ENCODE data around the gene ALDOA.

The ALDOA gene

DNA sequence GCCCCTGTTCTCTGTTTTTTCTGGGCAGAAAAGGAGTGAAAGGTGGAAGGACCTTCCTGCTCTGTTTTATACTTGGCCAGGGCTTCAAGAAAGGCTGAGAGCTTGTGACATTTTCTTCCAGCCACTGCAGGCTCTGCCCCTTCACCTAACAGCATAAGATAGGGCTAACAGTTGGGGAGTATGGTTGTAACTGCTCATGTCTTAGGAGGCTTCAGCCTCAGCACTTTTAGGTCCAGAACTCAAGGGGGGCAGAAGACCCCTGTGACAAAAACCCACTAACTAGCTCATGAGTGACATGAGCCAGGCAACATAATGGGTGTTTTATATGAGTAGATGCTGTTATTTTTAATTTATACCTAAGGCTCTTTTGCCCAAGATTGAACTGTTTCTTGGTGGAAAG, 4.9 kb downstream of the ALDOA start:
- no peak for DNase-seq

DNA sequence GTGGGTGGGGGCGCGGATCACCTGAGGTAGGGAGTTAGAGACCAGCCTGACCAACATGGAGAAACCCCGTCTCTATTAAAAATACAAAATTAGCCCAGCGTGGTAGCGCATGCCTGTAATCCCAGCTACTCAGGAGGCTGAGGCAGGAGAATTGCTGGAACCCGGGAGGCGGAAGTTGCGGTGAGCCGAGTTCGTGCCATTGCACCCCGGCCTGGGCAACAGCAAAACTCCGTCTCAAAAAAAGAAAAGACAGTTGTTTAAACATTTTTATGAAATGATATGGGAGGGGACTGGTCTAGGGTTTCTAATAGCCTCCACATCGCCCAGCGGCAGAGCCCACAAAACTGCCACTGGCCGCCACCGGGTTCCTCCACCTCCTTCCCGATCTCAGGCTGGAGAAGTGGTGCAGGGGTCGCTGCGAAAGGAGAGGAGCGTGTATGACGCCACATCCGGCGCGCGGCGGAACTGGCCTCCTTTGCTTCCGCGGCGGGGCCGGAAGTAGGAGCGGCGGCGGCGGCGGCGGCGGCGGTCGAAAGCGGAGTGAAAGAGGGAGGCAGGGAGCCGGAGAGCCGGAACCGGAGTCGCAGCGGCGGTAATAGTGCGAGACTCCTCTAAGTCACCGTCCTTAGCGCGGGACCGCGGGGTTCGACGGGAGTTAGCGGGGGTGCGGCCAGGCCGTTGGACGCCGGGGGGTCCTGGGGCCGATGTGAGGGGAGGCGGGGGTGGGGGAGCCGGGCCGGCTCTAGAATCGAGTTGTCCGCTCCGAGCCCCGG, 10.1 kb downstream of the ALDOA start, which contains the start of gene PPP4C:
TSS of gene PPP4C (plus strand) at position 492 of the 773 bp plus-strand sequence. CDS start 384 bp downstream, outside the sequence.
- DNase-seq, result peak; percentile 46

DNA sequence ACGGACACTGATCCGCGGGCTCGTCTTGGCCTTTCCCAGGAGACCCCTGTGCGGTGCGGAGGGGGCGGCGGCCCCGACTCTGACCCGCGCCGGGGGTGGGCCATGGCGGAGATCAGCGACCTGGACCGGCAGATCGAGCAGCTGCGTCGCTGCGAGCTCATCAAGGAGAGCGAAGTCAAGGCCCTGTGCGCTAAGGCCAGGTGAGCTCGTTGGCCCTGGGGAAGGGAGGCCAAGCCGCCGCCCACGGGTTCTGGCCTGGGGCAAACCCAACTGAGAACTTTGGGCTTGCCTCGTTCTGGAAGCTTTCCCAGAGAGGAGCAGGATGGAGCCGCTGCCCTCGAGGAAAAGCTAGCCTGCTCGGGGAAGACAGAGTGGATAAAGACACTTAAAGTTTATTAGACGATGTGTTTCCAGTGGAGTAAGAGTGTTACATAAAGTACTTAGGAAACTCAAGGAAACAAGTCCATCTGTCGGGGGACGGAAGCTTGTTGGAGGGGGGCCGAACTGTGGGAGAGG, 10.8 kb downstream of the ALDOA start:
- DNase-seq, result no peak

DNA sequence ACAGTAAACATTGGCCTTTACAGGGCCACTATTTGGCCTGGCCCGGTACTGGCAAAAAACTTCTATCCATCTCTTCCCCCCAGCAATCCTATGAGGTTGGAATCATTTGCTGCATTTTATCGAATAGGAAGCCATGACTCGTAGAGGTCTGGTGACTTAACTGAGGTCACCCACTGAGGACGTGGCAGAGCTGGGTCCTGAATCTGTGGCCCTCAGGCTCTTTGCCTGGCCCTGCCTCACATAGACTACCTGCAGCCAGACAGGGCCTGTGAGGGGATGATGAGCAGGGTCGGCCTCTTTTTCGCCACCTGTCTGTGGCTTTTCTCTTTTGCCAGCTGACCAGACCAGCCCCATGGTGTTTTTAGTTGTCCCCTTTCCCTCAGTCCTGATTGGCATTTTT, 12.1 kb downstream of the ALDOA start:
- no peak for DNase-seq

DNA sequence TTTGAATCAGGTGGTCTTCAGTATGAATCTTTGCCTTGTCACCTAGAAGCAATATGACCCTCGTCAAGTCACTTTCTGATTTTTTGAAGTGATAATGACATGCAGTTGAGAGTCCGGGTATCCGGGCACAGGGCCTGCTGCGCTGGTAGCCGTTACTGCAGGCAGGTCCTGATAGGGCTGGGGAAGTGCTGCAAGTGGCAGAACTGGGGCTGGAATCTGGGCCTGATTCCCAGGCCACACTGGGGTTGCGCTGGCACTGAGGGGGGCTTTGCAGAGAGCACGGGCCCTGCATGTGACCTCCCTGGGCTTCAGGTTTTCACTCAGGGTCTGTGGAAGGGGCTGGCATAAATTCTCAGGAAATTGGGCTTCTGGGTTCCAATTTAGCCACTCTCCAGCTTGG, 13.2 kb downstream of the ALDOA start:
- no peak for DNase-seq

DNA sequence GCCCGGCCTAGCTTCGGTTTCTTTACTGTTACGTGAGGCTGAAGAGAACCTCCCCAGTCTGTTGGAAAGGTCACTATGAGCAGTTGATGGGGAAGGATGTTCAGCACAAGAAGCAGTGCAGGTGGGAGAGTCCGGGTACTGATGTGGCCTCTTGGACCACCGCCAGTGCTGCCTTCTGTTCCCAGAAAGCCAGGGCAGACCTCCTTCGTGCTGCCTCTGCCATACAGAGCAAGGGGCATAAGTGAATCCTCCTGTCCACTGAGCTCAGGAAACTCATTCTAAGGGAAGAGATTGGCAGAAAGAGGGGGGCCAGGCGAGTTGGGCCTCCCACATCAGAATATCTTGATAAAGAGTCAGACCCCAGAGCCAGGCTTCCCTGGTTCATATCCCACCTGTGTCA, 13.9 kb downstream of the ALDOA start:
- no peak for DNase-seq

DNA sequence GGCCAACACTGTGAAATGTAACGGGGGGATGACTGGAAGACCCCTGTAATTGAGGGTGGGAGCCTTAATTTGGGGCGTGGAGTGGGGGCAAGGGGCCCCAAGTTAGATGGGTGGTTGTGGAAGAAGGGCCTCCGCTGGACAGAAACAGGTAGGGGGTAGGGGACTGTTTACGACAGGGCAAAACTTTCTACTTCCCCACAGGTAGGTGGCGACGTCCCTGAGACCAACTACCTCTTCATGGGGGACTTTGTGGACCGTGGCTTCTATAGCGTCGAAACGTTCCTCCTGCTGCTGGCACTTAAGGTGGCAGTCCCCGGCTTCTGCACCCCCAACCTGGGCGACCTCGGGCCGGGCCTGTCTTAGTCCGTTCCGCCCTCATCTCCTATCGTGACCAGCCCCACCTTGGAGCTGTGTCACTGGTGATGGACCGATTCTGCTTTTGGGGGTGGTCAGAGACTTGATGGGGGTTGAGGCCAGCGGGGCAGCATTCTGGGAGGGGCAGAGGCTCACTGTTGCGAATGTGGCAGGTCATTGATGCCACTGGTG, 17.1 kb downstream of the ALDOA start:
- DNase-seq, result no peak

DNA sequence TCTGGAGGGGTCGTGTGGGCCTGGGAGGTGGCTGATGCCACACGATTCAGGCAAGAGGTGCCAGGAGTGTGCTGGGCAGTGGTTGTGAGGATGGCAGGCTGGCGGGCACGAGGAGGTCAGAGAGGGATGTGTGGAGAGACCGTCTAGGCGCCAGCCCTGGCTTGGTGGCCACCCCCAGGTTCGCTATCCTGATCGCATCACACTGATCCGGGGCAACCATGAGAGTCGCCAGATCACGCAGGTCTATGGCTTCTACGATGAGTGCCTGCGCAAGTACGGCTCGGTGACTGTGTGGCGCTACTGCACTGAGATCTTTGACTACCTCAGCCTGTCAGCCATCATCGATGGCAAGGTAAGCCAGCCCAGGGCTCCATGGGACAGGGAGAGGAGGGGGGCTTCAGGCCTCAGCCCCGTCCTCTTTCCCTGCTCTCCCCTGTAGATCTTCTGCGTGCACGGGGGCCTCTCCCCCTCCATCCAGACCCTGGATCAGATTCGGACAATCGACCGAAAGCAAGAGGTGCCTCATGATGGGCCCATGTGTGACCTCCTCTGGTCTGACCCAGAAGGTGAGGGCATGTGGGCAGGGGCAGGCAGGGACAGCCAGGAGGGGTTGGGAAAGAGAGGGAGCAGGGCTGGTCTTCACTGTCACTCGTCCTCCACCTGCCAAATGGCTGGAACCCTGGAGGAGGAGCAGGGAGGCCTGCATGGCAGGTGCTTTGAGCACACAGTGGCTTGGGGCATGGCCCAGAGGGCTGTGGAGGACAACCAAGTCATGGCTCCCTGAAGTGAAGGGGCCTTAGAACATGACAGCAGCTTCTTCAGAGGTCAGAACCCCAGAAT, 17.9 kb downstream of the ALDOA start:
- no peak for DNase-seq

DNA sequence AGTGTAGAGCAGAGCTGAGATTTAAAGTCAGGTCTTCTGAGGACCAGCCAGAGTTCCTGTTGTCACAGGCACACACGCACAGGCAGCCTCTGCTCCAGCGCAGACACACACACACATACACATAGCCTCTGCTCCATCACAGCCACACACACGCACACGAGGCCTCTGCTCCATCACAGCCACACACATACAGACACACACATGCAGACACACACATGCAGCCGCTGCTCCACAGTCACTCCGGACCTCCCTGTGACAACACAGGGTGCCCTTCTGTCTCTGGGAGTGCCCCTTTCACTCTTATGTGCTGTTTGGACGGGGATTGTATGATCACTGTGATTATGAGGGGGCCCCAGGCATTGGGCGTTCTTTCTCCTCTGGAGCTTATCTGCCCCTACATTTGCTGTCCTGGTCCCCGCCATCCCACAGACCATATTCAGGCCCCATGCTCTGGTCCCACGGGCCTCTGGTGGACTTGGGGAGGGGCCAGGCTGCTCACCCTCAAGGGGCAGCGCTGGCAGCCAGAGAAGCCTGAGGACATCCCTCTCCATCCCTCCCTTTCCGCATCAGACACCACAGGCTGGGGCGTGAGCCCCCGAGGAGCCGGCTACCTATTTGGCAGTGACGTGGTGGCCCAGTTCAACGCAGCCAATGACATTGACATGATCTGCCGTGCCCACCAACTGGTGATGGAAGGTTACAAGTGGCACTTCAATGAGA, 18.7 kb downstream of the ALDOA start:
- no peak for DNase-seq

DNA sequence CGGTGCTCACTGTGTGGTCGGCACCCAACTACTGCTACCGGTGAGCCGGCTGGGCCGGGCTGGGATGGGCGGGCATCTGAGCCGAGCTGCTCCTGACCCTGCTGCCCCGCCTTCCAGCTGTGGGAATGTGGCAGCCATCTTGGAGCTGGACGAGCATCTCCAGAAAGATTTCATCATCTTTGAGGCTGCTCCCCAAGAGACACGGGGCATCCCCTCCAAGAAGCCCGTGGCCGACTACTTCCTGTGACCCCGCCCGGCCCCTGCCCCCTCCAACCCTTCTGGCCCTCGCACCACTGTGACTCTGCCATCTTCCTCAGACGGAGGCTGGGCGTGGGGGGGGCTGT, 19.2 kb downstream of the ALDOA start:
- DNase-seq, result no peak

DNA sequence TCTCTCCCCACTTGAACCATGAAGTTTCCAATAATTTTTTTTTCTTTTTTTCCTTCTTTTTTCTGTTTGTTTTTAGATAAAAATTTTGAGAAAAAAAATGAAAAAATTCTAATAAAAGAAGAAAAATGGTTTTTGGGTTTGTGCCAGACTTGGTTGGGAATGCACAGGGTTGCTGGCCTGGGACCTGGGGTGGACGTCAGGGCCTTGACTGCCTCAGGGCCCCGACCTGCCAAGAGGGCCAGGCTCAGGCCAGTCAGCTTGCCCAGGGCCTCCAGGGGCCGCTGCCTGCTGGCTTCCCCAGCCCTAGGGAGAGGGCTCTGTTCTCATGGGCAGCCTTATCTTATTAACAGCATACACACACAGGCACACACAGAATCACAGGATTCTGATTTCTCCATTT, 19.7 kb downstream of the ALDOA start:
- no peak for DNase-seq

DNA sequence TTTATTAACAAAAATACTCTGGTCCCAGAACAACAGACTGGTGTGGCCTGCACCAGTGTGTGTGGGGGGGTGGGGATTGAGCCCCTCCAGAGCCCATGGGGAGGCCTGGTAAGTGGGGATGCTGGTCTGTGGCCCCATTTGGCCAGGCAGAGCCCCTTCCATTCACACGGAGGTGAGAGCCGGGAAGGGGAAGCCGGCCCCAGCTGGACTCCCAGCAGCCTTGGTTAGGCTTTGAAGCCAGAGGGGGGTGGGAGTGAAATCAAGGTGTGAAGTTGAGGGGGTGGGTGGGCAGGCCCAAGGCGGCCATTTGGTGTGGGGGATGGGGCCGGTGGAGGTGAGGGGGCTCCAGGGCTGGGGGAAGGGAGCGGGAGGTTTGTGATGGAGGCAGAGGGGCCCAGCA, 20.3 kb downstream of the ALDOA start:
- no peak for DNase-seq

DNA sequence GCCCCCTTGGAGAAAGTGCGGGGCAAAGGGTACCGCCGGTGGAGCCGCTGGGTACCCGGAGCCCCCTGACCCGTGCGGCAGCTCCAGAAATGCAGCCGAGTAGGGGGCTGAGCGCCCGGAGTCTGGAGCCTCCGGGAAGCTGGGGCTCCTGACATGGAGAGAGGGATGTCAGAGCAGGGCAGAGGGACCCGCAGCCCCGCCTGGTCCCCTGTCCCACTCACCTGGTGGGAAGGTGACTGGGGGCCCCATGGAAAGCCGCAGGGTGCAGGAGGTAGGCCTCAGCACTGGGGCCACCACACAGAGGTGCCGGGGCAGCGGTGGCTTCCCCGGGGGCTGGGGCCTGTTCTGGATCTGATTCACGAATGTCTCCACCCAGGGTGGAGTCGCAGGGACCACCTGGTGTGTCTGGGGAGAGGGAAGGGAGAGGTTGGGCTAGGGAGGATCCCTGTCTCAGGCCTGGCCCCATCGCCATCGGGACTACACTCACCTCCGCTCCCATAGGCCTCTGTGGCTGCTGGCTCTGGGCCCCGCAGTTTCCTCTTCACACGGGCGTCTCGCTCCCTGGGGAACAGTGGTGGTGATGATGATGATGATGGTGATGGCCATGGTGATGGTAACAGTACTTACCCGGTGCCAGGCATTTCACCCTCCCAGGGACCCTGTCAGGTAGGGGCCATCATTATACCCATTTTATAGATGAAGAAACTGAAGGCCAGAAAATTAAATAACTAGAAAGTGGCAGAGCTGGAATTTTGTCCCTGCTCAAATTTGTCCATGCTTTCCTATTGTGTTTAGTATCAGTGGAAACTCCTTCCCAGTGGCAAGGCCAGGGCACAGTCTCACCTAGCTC, 21.0 kb downstream of the ALDOA start:
- DNase-seq, result no peak

DNA sequence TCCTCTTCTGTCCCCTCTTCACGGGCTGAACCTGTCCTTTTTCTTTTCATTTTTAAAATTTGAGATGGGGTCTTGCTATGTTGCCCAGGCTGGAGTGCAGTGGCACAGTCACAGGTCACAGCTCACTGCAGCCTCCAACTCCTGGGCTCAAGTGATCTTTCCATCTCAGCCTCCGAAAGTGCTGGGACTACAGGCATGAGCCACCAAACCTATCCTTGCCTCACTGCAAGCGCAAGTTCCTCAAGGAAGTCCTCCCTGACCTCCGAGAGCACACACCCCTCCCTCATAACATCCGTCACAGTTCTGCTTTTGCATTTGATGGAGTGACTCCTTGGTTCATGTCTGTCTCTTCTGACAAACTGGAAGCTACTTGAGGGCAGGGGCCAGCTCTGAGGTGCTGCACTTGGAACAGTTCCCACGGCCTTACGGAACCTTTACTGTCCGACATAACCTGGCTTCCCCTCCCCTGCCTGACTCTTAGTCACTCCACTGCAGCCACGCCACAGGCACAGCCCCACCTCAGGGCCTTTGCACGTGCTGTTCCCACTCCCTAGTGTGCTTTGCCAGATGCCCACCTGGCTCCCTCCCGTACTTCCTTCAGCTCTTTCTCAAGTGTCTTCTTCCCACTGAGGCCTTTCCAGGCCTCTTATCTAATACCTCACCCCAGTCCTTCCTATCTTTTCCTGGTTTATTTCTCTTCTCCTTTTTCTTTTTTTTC, 21.8 kb downstream of the ALDOA start:
- no peak for DNase-seq

DNA sequence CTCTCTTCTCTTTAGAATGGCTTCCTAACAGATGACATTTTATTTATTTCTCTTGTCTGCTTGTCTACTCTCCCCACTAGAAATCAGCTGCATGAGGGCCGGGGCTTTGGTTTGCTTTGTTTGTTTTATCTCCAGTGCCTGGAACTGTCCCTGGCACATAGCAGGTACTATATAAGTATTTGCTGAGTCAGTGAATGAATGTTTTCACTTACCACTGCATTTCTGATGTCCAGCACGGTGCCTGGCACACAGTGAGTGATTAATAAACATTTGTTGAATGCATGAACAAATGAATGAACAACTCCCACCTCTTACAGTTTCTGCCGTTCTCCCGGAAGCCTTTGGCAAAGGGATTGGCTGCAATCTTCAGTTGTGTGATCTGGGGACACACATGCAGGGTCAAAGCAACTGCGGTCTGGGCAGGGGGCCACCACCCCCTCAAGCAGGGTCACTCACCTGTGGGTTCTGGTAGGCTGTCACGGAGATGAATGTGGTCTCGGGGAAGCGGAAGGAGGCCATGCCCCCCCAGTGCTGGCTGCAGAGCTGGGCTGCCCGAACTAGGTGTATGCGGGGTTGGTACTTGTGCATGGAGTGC, 22.8 kb downstream of the ALDOA start:
- no peak for DNase-seq

DNA sequence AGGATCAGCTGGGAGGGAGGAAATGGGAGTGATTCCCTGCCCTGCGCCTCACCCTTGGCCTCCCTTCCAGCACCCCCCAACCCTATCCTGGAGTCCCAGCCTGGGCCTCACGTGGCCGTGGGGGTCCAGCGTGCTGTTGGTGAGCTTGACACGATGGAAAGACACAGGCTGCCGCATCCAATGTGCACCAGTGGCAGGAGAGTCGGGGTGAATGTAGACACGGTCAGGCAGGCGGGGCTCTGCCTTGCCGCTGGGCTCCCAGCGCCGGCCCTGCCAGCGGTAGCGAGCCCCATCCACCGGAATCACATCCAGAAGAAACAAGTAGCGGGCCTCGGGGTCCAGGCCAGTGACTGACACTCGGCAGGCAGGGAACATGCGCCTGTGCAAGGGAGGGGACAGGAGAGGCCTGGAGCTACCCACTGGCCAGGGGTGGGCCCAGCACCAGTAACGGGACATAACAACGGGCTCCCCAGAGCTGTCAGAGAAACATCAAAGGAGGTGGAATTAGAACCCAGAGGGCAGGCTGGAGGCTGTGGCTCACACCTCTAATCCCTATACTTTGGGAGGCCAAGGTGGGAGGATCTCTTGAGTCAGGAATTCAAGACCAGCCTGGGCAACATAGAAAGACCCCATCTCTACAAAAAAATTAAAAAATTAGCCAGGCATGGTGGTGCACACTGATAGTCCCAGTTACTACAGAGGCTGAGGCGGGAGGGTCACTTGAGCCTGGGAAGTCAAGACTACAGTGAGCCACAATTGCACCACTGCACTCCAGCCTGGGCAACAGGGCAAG, 23.5 kb downstream of the ALDOA start:
- DNase-seq, result no peak

DNA sequence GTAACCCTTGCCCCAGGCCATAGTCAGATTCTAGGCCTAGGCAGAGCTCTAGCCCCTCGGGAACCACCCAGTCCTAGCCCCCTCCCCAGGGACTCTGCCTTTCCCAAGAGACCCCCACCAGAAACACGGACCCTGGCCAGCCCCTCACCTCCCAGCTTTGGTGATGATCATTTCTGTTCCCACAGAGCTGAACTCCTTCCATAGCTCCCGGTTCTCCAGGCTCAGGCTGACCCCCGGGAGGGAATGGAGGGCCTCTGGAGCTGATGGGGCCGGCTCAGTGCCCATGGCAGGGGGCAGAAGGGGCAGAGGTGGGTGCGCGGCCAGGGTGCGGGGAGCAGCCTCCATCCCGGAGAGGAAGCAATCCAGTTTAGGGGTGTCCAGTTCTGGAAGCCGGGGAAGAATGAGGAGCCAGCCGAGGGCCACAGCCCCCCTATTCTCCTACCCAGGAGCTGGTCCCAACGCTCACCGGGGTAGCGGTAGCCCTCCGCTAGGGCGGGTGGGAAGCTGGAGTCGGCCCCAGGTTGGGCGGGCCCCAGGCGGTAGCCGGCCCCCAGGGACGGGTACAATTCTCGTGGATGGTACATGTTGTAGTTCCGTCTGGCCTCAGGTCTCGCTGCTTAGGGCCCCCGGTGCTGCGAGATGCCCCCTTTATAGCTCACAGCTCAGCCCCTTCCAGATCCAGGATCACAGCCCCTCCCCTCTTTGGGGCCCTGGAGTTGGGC, 25.2 kb downstream of the ALDOA start:
- DNase-seq, result no peak

DNA sequence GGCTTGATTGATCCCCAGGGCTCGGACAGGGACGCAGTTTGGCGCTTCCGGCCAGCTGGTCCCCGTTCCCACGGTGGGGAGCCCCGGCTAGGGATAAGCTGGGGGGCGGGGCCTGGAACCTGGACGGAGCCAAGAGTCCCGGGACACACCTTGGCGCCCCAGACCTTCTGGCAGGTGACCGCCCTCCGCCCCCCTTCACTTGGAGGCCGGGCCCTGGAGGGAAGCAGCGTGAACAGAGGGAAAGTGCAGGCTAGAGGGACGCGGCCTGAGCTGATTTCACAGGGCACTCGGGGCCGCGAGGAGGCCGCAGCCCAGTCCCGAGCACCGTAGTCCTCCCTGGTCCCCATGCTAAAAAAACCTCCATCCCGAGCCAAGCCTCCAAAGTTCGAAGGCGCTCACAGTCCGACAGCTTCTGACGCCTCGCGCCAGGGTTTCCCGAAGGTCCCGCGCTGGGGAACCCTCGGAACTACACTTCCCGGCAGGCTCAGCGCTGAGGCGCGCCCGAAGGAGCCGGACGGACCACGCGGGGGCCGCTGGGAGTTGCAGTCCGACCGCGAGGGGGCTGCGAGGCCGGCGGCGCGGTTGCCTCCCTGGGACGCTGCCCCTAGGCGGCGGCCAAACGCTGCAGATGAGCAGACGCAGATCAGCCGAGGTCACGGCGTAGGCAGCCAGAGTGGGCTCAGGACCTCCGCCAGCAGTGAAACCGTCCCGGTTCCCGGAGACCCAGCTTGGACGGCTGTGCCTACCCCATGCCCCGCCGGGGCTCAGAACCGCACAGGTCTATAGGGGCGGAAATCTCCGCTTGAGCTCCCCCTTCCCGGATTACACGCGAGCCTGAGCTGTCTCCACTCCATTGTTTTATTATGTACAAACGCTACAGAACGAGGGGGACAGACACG, 26.2 kb downstream of the ALDOA start, which contains the start of gene TBX6:
TSS of gene TBX6 (minus strand) at position 451 of the 899 bp plus-strand sequence. CDS start 731 bp downstream, outside the sequence.
- DNase-seq, result peak; percentile 67

All from DMS79 (cell line).